HepG2 (cell line): ENCODE results near the gene SCAMP3. TPM values are rescaled to one million over a fixed set of nuclear protein-coding genes. Genes with fewer than 3 reads are reported as not detected.
A peak's percentile ranks its signal among the peaks of the same experiment; 100 is the strongest.

Experiments
- BCL6 ChIP-seq: IDR thresholded peaks from 2 replicates; pipeline ENCODE4 v1.6.1; 2016; ENCODE audit warnings: missing genetic modification reagents, missing compliant biosample characterization
- HNF4G ChIP-seq, 2 experiments: sonication (generic) in 1 of 2; formaldehyde crosslinking in 1 of 2; IDR thresholded peaks; 2 replicates each; pipeline versions ENCODE4 v1.4.0 to v1.6.1; 2011 to 2020; ENCODE audit warnings: borderline replicate concordance in 2 of 2, low read depth in 2 of 2, mild to moderate bottlenecking in 2 of 2, low read length in 1 of 2, missing genetic modification reagents in 1 of 2, moderate library complexity in 1 of 2
- JUND ChIP-seq: sonication (generic); formaldehyde crosslinking; IDR thresholded peaks from 2 replicates; pipeline ENCODE4 v1.8.0; 2022; ENCODE audit warnings: mild to moderate bottlenecking, missing genetic modification reagents
- KLF15 ChIP-seq: sonication (generic); formaldehyde crosslinking; IDR thresholded peaks from 2 replicates; pipeline ENCODE4 v1.8.1; 2023; ENCODE audit warnings: borderline replicate concordance, mild to moderate bottlenecking, inconsistent platforms, missing genetic modification reagents, mixed read lengths
- MAF1 ChIP-seq: sonication (generic); formaldehyde crosslinking; IDR thresholded peaks from 2 replicates; pipeline ENCODE4 v1.5.0; 2020; ENCODE audit warnings: missing genetic modification reagents, borderline replicate concordance
- MXD4 ChIP-seq: IDR thresholded peaks from 2 replicates; pipeline ENCODE4 v1.6.1; 2016; ENCODE audit warnings: mild to moderate bottlenecking, missing biosample characterization, missing genetic modification reagents
- NFE2L1 ChIP-seq: sonication (generic); formaldehyde crosslinking; IDR thresholded peaks from 2 replicates; pipeline ENCODE4 v1.4.0; 2020; ENCODE audit warnings: missing genetic modification reagents, mild to moderate bottlenecking, borderline replicate concordance
- SNRNP70 ChIP-seq: fragments of 200-400 bp; formaldehyde crosslinking; IDR thresholded peaks from 2 replicates; pipeline ENCODE4 v1.6.1; 2017; ENCODE audit warnings: mild to moderate bottlenecking, low read depth, low read length, moderate library complexity
- STAT5B ChIP-seq: sonication (generic); formaldehyde crosslinking; IDR thresholded peaks from 2 replicates; pipeline ENCODE4 v1.4.0; 2020; ENCODE audit warnings: missing genetic modification reagents
- YEATS4 ChIP-seq: sonication (generic); formaldehyde crosslinking; IDR thresholded peaks from 2 replicates; pipeline ENCODE4 v1.4.0; 2020; ENCODE audit warnings: missing genetic modification reagents, borderline replicate concordance
- ZC3H13 ChIP-seq: sonication (generic); formaldehyde crosslinking; IDR thresholded peaks from 2 replicates; pipeline ENCODE4 v1.8.1; 2023; ENCODE audit warnings: mild to moderate bottlenecking, missing genetic modification reagents, moderate library complexity
- ZFAT ChIP-seq: sonication (generic); formaldehyde crosslinking; conservative IDR thresholded peaks from 2 replicates; pipeline ENCODE4 v1.8.1; 2023; ENCODE audit warnings: missing genetic modification reagents, inconsistent platforms
- ZNF343 ChIP-seq: sonication (generic); formaldehyde crosslinking; IDR thresholded peaks from 2 replicates; pipeline ENCODE4 v1.4.0; 2020; ENCODE audit warnings: mild to moderate bottlenecking, missing genetic modification reagents
- ZNF382 ChIP-seq: sonication (generic); formaldehyde crosslinking; IDR thresholded peaks from 2 replicates; pipeline ENCODE4 v1.5.0; 2020; ENCODE audit warnings: missing genetic modification reagents, mild to moderate bottlenecking, borderline replicate concordance
- ZNF460 ChIP-seq: sonication (generic); formaldehyde crosslinking; IDR thresholded peaks from 2 replicates; pipeline ENCODE4 v1.5.1; 2020; ENCODE audit warnings: missing genetic modification reagents, mild to moderate bottlenecking, borderline replicate concordance
- ZNF547 ChIP-seq: sonication (generic); formaldehyde crosslinking; IDR thresholded peaks from 2 replicates; pipeline ENCODE4 v1.5.1; 2020; ENCODE audit warnings: mild to moderate bottlenecking, missing genetic modification reagents
- polyA plus RNA-seq, 8 experiments: library from polyadenylated mRNA; depleted of rRNA in 3 of 8; stranded (reverse) in 7 of 8; unstranded in 1 of 8; fragments of >200 nt; fragmentation: Illumina TruSeq in 4 of 8; extraction: Trizol in 4 of 8; gene quantifications; 2 replicates each; pipeline versions ENCODE4 v1.2.1 to v1.2.3, GENCODE V29; 2011 to 2016; ENCODE audit warnings: low read depth in 4 of 8, missing spikeins in 1 of 8, mixed read lengths in 1 of 8; ENCODE audit not compliant: insufficient read depth in 1 of 8
- total RNA-seq, 5 experiments: library from RNA; depleted of rRNA; stranded (reverse); fragments of >200 nt; fragmentation: Illumina TruSeq; extraction: Trizol; gene quantifications; 2 replicates each; pipeline ENCODE4 v1.2.3, GENCODE V29; 2016; ENCODE audit warnings: low read depth in 1 of 5
- TF ChIP-seq, protein P1 (sequence below): sonication (generic); formaldehyde crosslinking; IDR thresholded peaks from 2 replicates; pipeline ENCODE4 v1.5.0; 2020; ENCODE audit warnings: missing genetic modification reagents
- TF ChIP-seq, protein P2 (sequence below): sonication (generic); formaldehyde crosslinking; IDR thresholded peaks from 2 replicates; pipeline ENCODE4 v1.5.0; 2020; ENCODE audit warnings: missing genetic modification reagents
- TF ChIP-seq, protein P3 (sequence below): sonication (generic); formaldehyde crosslinking; IDR thresholded peaks from 2 replicates; pipeline ENCODE4 v1.4.0; 2020; ENCODE audit warnings: missing genetic modification reagents
- TF ChIP-seq, protein P4 (sequence below): sonication (generic); formaldehyde crosslinking; IDR thresholded peaks from 2 replicates; pipeline ENCODE4 v1.5.1; 2020; ENCODE audit warnings: mild to moderate bottlenecking, missing genetic modification reagents, borderline replicate concordance

SCAMP3 gene
- total and polyA plus RNA-seq, 2 of the 13 experiments (the other 11 are each of a cell fraction or from before 2014, with no cell fraction given): 46.8 to 83.3 TPM

DNA sequence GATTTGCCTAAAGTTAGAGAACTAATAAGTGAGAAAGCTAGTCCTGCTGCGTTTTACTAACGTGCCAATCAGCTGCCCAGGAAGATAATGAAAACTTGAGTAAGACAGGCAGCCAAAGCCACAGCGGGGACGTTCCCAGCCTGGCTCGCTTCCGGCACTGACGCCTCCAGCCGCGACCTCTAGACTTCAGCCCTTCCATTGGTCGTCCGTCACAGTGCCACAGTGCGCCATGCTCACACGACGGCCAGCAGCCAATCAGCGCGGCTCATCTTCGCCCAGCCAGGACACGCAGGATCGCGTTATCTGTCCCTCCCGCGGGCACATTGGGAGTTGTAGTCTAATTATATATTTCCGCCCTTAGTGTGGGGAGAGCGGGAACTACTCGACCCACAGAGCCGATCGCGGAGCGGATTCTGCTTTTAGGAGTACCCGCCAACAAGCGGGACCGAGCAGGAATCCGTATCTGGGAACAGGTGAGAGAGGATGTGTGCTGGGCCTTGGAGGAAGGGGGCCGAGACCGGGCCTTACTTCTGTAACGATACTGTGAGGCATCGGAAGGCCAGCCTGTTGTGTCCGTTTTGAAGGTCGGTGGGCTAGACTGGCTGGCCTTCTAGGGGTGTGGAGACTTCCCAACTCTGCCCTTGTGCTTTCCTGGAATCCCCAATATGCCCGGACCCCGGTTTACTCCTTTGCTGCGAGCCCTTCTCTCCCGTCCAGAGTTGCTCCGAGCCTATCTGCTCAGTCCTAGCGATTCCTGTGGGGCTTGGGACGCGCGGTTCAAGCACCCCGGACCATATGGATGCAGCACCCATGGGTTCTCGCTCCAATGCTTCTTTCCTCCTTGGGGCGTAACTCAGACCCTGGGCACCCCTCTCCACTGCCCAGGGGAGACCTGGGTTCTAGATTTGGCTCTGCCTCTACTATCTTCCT, 46.6 kb upstream of the SCAMP3 start, which contains the start of gene FDPS (continued):
- TF ChIP-seq ZNF547 (CRISPR knock-in tag) (no peak; the same call in 1 of the 2 replicates), HNF4G (IDR thresholded peaks at IDR 0.05; ENCODE audit: borderline replicate concordance, low read depth, low read length) (no peak), HNF4G (CRISPR knock-in tag; IDR thresholded peaks at IDR 0.05; ENCODE audit: borderline replicate concordance, low read depth) (no peak), SNRNP70 (no peak), BCL6 (CRISPR knock-in tag) (no peak), YEATS4 (CRISPR knock-in tag) (peak; percentile 55; the same call in 1 of the 2 replicates), KLF15 (CRISPR knock-in tag) (no peak), MXD4 (CRISPR knock-in tag) (peak; percentile 30; the same call in 1 of the 2 replicates), STAT5B (CRISPR knock-in tag) (no peak), MAF1 (CRISPR knock-in tag) (0 out of 2 replicates have a peak, but pooled peaks have one; percentile 25), JUND (CRISPR knock-in tag) (no peak), ZNF382 (CRISPR knock-in tag) (no peak), ZNF343 (CRISPR knock-in tag) (0 out of 2 replicates have a peak, but pooled peaks have one; percentile 61), ZFAT (no peak), ZC3H13 (peak; percentile 73), NFE2L1 (CRISPR knock-in tag) (no peak), ZNF460 (no peak)
- TF ChIP-seq, protein P1, sequence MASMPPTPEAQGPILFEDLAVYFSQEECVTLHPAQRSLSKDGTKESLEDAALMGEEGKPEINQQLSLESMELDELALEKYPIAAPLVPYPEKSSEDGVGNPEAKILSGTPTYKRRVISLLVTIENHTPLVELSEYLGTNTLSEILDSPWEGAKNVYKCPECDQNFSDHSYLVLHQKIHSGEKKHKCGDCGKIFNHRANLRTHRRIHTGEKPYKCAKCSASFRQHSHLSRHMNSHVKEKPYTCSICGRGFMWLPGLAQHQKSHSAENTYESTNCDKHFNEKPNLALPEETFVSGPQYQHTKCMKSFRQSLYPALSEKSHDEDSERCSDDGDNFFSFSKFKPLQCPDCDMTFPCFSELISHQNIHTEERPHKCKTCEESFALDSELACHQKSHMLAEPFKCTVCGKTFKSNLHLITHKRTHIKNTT (CRISPR knock-in tag): no peak
- TF ChIP-seq, protein P2, sequence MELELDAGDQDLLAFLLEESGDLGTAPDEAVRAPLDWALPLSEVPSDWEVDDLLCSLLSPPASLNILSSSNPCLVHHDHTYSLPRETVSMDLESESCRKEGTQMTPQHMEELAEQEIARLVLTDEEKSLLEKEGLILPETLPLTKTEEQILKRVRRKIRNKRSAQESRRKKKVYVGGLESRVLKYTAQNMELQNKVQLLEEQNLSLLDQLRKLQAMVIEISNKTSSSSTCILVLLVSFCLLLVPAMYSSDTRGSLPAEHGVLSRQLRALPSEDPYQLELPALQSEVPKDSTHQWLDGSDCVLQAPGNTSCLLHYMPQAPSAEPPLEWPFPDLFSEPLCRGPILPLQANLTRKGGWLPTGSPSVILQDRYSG (CRISPR knock-in tag): no peak
- TF ChIP-seq, protein P3, sequence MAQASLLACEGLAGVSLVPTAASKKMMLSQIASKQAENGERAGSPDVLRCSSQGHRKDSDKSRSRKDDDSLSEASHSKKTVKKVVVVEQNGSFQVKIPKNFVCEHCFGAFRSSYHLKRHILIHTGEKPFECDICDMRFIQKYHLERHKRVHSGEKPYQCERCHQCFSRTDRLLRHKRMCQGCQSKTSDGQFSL (CRISPR knock-in tag): no peak
- TF ChIP-seq, protein P4, sequence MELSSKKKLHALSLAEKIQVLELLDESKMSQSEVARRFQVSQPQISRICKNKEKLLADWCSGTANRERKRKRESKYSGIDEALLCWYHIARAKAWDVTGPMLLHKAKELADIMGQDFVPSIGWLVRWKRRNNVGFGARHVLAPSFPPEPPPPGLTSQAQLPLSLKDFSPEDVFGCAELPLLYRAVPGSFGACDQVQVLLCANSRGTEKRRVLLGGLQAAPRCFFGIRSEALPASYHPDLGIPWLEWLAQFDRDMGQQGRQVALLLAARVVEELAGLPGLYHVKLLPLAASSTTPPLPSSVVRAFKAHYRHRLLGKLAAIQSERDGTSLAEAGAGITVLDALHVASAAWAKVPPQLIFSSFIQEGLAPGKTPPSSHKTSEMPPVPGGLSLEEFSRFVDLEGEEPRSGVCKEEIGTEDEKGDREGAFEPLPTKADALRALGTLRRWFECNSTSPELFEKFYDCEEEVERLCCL: no peak
